Testis (tissue), 2 donors: ENCODE measurements around the gene GALNT18.

Experiments
- POLR2A ChIP-seq: fragments of 450-650 bp; IDR thresholded peaks from one replicate; pipeline ENCODE4 v1.6.1; 2017; ENCODE audit warnings: antibody characterized with exemption, mild to moderate bottlenecking, moderate library complexity
- TF ChIP-seq, protein P1 (sequence below), 3 experiments: fragments of 450-650 bp in 2 of 3; fragments of 200-600 bp in 1 of 3; sonication (generic) in 1 of 3; IDR thresholded peaks; one replicate each; pipeline ENCODE4 v1.5.1; 2016 to 2019; ENCODE audit warnings: antibody characterized with exemption in 3 of 3, mild to moderate bottlenecking in 2 of 3, moderate library complexity in 1 of 3

DNA sequence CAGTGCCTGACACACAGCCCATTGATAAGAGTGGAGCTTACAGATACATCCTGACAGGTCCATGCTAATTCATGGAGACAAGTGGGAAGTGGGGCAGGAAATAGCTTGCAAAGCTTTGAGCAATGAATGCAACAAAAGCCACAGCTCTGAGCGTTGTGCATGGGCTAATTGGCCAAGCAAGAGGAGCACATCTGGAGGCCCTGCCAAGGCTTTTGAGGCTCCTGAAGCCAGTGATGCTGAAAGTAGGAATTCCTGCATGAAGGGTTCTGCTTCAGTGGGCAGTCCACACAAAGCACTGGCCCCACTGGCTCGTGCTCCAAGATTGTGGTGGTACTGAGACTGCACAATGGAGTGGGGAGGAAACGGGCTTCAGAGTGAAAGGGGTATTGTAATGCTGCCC lies 164.9 kb downstream of the GALNT18 start:
- TF ChIP-seq, protein P1, sequence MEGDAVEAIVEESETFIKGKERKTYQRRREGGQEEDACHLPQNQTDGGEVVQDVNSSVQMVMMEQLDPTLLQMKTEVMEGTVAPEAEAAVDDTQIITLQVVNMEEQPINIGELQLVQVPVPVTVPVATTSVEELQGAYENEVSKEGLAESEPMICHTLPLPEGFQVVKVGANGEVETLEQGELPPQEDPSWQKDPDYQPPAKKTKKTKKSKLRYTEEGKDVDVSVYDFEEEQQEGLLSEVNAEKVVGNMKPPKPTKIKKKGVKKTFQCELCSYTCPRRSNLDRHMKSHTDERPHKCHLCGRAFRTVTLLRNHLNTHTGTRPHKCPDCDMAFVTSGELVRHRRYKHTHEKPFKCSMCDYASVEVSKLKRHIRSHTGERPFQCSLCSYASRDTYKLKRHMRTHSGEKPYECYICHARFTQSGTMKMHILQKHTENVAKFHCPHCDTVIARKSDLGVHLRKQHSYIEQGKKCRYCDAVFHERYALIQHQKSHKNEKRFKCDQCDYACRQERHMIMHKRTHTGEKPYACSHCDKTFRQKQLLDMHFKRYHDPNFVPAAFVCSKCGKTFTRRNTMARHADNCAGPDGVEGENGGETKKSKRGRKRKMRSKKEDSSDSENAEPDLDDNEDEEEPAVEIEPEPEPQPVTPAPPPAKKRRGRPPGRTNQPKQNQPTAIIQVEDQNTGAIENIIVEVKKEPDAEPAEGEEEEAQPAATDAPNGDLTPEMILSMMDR (IDR thresholded peaks at IDR 0.05): no peak
- no peak for TF ChIP-seq POLR2A
